SK-N-SH (cell line): ENCODE data around the gene CPB1. TPM values are rescaled to one million over a fixed set of nuclear protein-coding genes. Genes with fewer than 3 reads are reported as not detected.

Experiments used
- CTCF ChIA-PET: fragments of 300-600, 350-600 bp; formaldehyde crosslinking; extraction: SDS; loops from one replicate; lab custom pipeline; 2021; lab: Yijun Ruan, JAX
- POLR2A ChIA-PET: fragments of 350-600 bp; sonication (Branson Sonifier 250); formaldehyde crosslinking; extraction: SDS; loops from one replicate; lab custom pipeline; 2020; ENCODE audit warnings: antibody characterized with exemption, inconsistent platforms; lab: Yijun Ruan, JAX
- DNase-seq: peaks from one replicate; pipeline ENCODE4 v3.0.0; 2012
- H2AFZ ChIP-seq: fragments of 200-600 bp; sonication (generic); 2 replicates; pipeline ENCODE4 v1.8.1; 2016; ENCODE audit warnings: antibody characterized with exemption, mild to moderate bottlenecking, low read depth
- H3F3A ChIP-seq: fragments of 200-600 bp; sonication (generic); replicated peaks from 2 replicates; pipeline ENCODE3; 2016; ENCODE audit warnings: antibody characterized with exemption, mild to moderate bottlenecking; ENCODE audit not compliant: insufficient read depth
- H3K27ac ChIP-seq, 2 experiments: fragments of 200-500 bp in 1 of 2; fragments of 200-600 bp in 1 of 2; sonication (Bioruptor generic) in 1 of 2; sonication (generic), shearing (Covaris generic) in 1 of 2; 2 replicates each; pipeline versions ENCODE4 v1.5.1 to v1.6.1; 2014 to 2016; ENCODE audit warnings: low read depth in 2 of 2, inconsistent platforms in 1 of 2, low read length in 1 of 2, mild to moderate bottlenecking in 1 of 2, mixed read lengths in 1 of 2
- H3K27me3 ChIP-seq: fragments of 200-600 bp; sonication (generic), shearing (Covaris generic); 2 replicates; pipeline ENCODE4 v1.6.1; 2016; ENCODE audit warnings: mixed run types; ENCODE audit not compliant: insufficient read depth
- H3K36me3 ChIP-seq, 2 experiments: fragments of 200-500 bp in 1 of 2; fragments of 200-600 bp in 1 of 2; sonication (Bioruptor generic) in 1 of 2; sonication (generic) in 1 of 2; replicated peaks in 1 of 2; 2 replicates each; pipeline versions ENCODE3 to v1.5.1; 2014 to 2016; ENCODE audit warnings: low read length in 1 of 2, mild to moderate bottlenecking in 1 of 2; ENCODE audit not compliant: insufficient read depth in 2 of 2, control insufficient read depth in 1 of 2
- H3K4me1 ChIP-seq, 2 experiments: fragments of 200-500 bp in 1 of 2; fragments of 200-600 bp in 1 of 2; sonication (Bioruptor generic) in 1 of 2; sonication (generic), shearing (Covaris generic) in 1 of 2; 2 replicates each; pipeline versions ENCODE4 v1.5.1 to v1.6.1; 2014 to 2016; ENCODE audit warnings: low read depth in 1 of 2, low read length in 1 of 2, mixed run types in 1 of 2; ENCODE audit not compliant: insufficient read depth in 2 of 2, control insufficient read depth in 1 of 2
- H3K4me2 ChIP-seq: fragments of 200-600 bp; sonication (generic), shearing (Covaris generic); 2 replicates; pipeline ENCODE4 v1.6.1; 2017; ENCODE audit warnings: mixed run types
- H3K4me3 ChIP-seq, 2 experiments: fragments of 200-500 bp in 1 of 2; fragments of 200-600 bp in 1 of 2; sonication (Bioruptor generic) in 1 of 2; sonication (generic), shearing (Covaris generic) in 1 of 2; 2 replicates each; pipeline versions ENCODE4 v1.5.1 to v1.8.1; 2014 to 2016; ENCODE audit warnings: low read depth in 2 of 2, inconsistent platforms in 1 of 2, low read length in 1 of 2, mild to moderate bottlenecking in 1 of 2, mixed read lengths in 1 of 2, moderate library complexity in 1 of 2
- H3K79me2 ChIP-seq: fragments of 200-600 bp; sonication (generic); 2 replicates; pipeline ENCODE4 v1.8.1; 2017; ENCODE audit warnings: mild to moderate bottlenecking; ENCODE audit not compliant: insufficient read depth
- H3K9ac ChIP-seq: fragments of 200-600 bp; sonication (generic); 2 replicates; pipeline ENCODE4 v1.6.1; 2017; ENCODE audit warnings: mixed run types
- H3K9me2 ChIP-seq: fragments of 200-600 bp; sonication (generic); 2 replicates; pipeline ENCODE4 v1.6.1; 2017; ENCODE audit warnings: mixed run types
- H3K9me3 ChIP-seq: fragments of 200-600 bp; sonication (generic); 2 replicates; pipeline ENCODE4 v1.6.1; 2017; ENCODE audit warnings: mixed run types, mild to moderate bottlenecking, moderate library complexity
- H4K20me1 ChIP-seq: fragments of 200-600 bp; sonication (generic); 2 replicates; pipeline ENCODE4 v1.6.1; 2017; ENCODE audit warnings: mild to moderate bottlenecking, mixed run types; ENCODE audit not compliant: insufficient read depth
- CHD2 ChIP-seq: fragments of 150-350 bp; IDR thresholded peaks from 2 replicates; pipeline ENCODE4 v1.6.1; 2018; ENCODE audit warnings: low read length; ENCODE audit not compliant: partially characterized antibody
- CTCF ChIP-seq: fragments of 200-600 bp; sonication (generic); IDR thresholded peaks from 2 replicates; pipeline ENCODE4 v1.6.1; 2017; ENCODE audit warnings: antibody characterized with exemption, mild to moderate bottlenecking, moderate library complexity
- ELF1 ChIP-seq: IDR thresholded peaks from 2 replicates; pipeline ENCODE4 v1.4.0; 2012
- EP300 ChIP-seq, 2 experiments: IDR thresholded peaks; 2 replicates each; pipeline versions ENCODE4 v1.4.0 to v1.6.1; 2012; ENCODE audit warnings: borderline replicate concordance in 1 of 2, low read depth in 1 of 2, low read length in 1 of 2
- EZH2phosphoT487 ChIP-seq: fragments of 200-600 bp; sonication (generic); IDR thresholded peaks from 2 replicates; pipeline ENCODE4 v1.6.1; 2017; ENCODE audit warnings: low read depth, mixed run types, mild to moderate bottlenecking, antibody characterized with exemption, moderate library complexity, borderline replicate concordance
- FOSL2 ChIP-seq: IDR thresholded peaks from 2 replicates; pipeline ENCODE4 v1.4.0; 2012; ENCODE audit warnings: low read depth, mild to moderate bottlenecking, moderate library complexity, borderline replicate concordance
- FOXM1 ChIP-seq: IDR thresholded peaks from 2 replicates; pipeline ENCODE4 v1.4.0; 2012; ENCODE audit warnings: low read depth, mild to moderate bottlenecking
- GATA2 ChIP-seq: sonication (generic); formaldehyde crosslinking; IDR thresholded peaks from 2 replicates; pipeline ENCODE4 v1.5.0; 2020; ENCODE audit warnings: mild to moderate bottlenecking, missing genetic modification reagents
- JUND ChIP-seq: IDR thresholded peaks from 2 replicates; pipeline ENCODE4 v1.4.0; 2012
- MEF2A ChIP-seq: IDR thresholded peaks from 2 replicates; pipeline ENCODE4 v1.4.0; 2012; ENCODE audit warnings: low read depth, borderline replicate concordance
- NFIC ChIP-seq: IDR thresholded peaks from 2 replicates; pipeline ENCODE4 v1.4.0; 2012; ENCODE audit warnings: borderline replicate concordance
- PBX3 ChIP-seq: IDR thresholded peaks from 2 replicates; pipeline ENCODE4; 2012
- POLR2AphosphoS5 ChIP-seq: IDR thresholded peaks from 2 replicates; pipeline ENCODE4 v1.6.1; 2012; ENCODE audit warnings: low read depth, low read length
- RCOR1 ChIP-seq: fragments of 150-350 bp; IDR thresholded peaks from 2 replicates; pipeline ENCODE4 v1.6.1; 2017; ENCODE audit warnings: antibody characterized with exemption, low read length
- RXRA ChIP-seq: IDR thresholded peaks from 2 replicates; pipeline ENCODE4 v1.4.0; 2012; ENCODE audit warnings: low read depth, mild to moderate bottlenecking, borderline replicate concordance
- SIN3A ChIP-seq: IDR thresholded peaks from 2 replicates; pipeline ENCODE4 v1.6.1; 2012; ENCODE audit warnings: low read depth, mild to moderate bottlenecking, low read length, moderate library complexity, borderline replicate concordance
- TAF1 ChIP-seq: IDR thresholded peaks from 2 replicates; pipeline ENCODE4 v1.6.1; 2012; ENCODE audit warnings: low read depth, mild to moderate bottlenecking, low read length, moderate library complexity, borderline replicate concordance
- TCF12 ChIP-seq: IDR thresholded peaks from 2 replicates; pipeline ENCODE4 v1.4.0; 2012
- TEAD4 ChIP-seq: IDR thresholded peaks from 2 replicates; pipeline ENCODE4 v1.4.0; 2012; ENCODE audit warnings: mild to moderate bottlenecking, borderline replicate concordance; ENCODE audit not compliant: insufficient read depth
- ZBTB33 ChIP-seq: IDR thresholded peaks from 2 replicates; pipeline ENCODE4 v1.4.0; 2012; ENCODE audit warnings: low read depth, borderline replicate concordance
- WGBS: methylation state at CpG from one replicate; pipeline ENCODE4 v1.1.6; 2017; ENCODE audit warnings: low lambda C conversion rate; 5-methylcytosine and 5-hydroxymethylcytosine counted together
- polyA plus RNA-seq, 3 experiments: library from polyadenylated mRNA; depleted of rRNA; stranded (reverse); fragments of >200 nt; gene quantifications; 2 replicates each; pipeline ENCODE4 v1.2.3, GENCODE V29; 2012

CPB1 gene
- polyA plus RNA-seq, 1 of the 3 experiments (the other 2 are of a cell fraction), result 0.26 TPM

GRCh38 chr3:148901987-148902791, 74.6 kb downstream of the CPB1 start:
- CTCF ChIA-PET, result interaction anchor here (1.0 to 1.6 kb wide), 2 partner anchors 12 to 183 kb away, joined by 3 read pairs; no protein-coding TSS in a partner anchor
- H3K9me2 ChIP-seq, result no peaks in the 10 kb centered on the region
- H3K79me2 ChIP-seq, result no peaks in the 10 kb centered on the region
- H3K9ac ChIP-seq, result peak overlapping the region; percentile 44; the same call in 1 of the 2 replicates
- WGBS, result 29% methylated on average over 4 of the region's 4 CpGs
- no peaks in the 10 kb centered on the region for H4K20me1 ChIP-seq
- POLR2A ChIA-PET, result no interaction called here
- no peaks in the 10 kb centered on the region for H3K36me3 ChIP-seq
- H3K27ac ChIP-seq, result peak overlapping the region; percentile 67 to 73; a peak in 3 of 4 replicates
- peaks cover 1 to 5% of the 10 kb centered on the region in 2 experiments; a peak in 3 of 4 replicates for H3K4me1 ChIP-seq
- peak overlapping the region; percentile 53; the same call in 1 of the 2 replicates for H3K4me2 ChIP-seq
- TF ChIP-seq TEAD4, result 0 out of 2 replicates have a peak, but pooled peaks have one; percentile 20
- TF ChIP-seq FOSL2, result peak; percentile 49; the same call in 1 of the 2 replicates
- TF ChIP-seq TAF1, result no peak
- 0 out of 4 replicates have a peak, but pooled peaks of 1 of the 2 experiments have one; percentile 10 for TF ChIP-seq EP300 (IDR thresholded peaks at IDR 0.05; ENCODE audit: borderline replicate concordance in 1 of 2, low read depth in 1 of 2, low read length in 1 of 2)
- peak; percentile 53; the same call in 1 of the 2 replicates for TF ChIP-seq JUND
- TF ChIP-seq RXRA, result peak; percentile 48
- TF ChIP-seq NFIC, result no peak
- TF ChIP-seq PBX3, result peak; percentile 20
- H3K4me3 ChIP-seq, result 0 out of 4 replicates have a peak overlapping the region, but pooled peaks of 1 of the 2 experiments have one; percentile 5
- no peaks in the 10 kb centered on the region for H3K27me3 ChIP-seq
- DNase-seq, result no peak
- no peaks in the 10 kb centered on the region for H3K9me3 ChIP-seq
- peaks cover 22% of the 10 kb centered on the region for H3F3A ChIP-seq
- no peak overlapping the region for H2AFZ ChIP-seq

GRCh38 chr3:148903022-148903442, 75.4 kb downstream of the CPB1 start:
- Histone ChIP-seq H3K79me2 (no peaks in the 10 kb centered on the region), H3K4me1 (peaks cover 0 to 5% of the 10 kb centered on the region in 2 experiments; a peak in 2 of 4 replicates), H3K27ac (peak overlapping the region; percentile 67 to 73; a peak in 3 of 4 replicates), H3F3A (peaks cover 22% of the 10 kb centered on the region), H3K9ac (peak overlapping the region; percentile 44; the same call in 1 of the 2 replicates), H3K4me3 (no peak overlapping the region), H3K9me2 (no peaks in the 10 kb centered on the region), H3K36me3 (no peaks in the 10 kb centered on the region), H3K4me2 (0 out of 2 replicates have a peak overlapping the region, but pooled peaks have one; percentile 53), H2AFZ (no peak overlapping the region), H3K27me3 (no peaks in the 10 kb centered on the region), H4K20me1 (no peaks in the 10 kb centered on the region), H3K9me3 (no peaks in the 10 kb centered on the region)
- POLR2A ChIA-PET, result no interaction called here
- DNase-seq, result no peak
- 47% methylated on average over 2 of the region's 2 CpGs for WGBS
- CTCF ChIA-PET, result no interaction called here
- TF ChIP-seq TCF12 (peak; percentile 62), POLR2AphosphoS5 (no peak), NFIC (no peak), EP300 (IDR thresholded peaks at IDR 0.05; ENCODE audit: borderline replicate concordance in 1 of 2, low read depth in 1 of 2, low read length in 1 of 2) (no peak), SIN3A (no peak), RCOR1 (no peak), GATA2 (CRISPR knock-in tag) (no peak), EZH2phosphoT487 (no peak), ELF1 (no peak), MEF2A (no peak), CHD2 (no peak), CTCF (no peak), PBX3 (peak; percentile 31; the same call in 1 of the 2 replicates), FOXM1 (no peak), ZBTB33 (no peak)
